ENCODE measurements around the gene ZNF385A. TPM values are rescaled to one million over a fixed set of nuclear protein-coding genes. Genes with fewer than 3 reads are reported as not detected.

The ZNF385A gene
- total RNA-seq = 25.5 and 37.4 TPM in 2 replicates

GRCh38 chr12:54384591-54385041 lies at the start of gene ZNF385A:
Gene ZNF385A, minus strand, starts transcription at chr12:54384733. Its CDS starts 219 bp downstream, at chr12:54384514.

GRCh38 chr12:54419088-54419887 lies 34.8 kb upstream of the ZNF385A start, which contains the start of gene ITGA5:
Gene ITGA5, minus strand, starts transcription at chr12:54419266. Its CDS starts 68 bp downstream, at chr12:54419198.

GRCh38 chr12:54364413-54364812 lies 20.1 kb downstream of the ZNF385A start, which contains the start of gene GPR84:
Gene GPR84, minus strand, starts transcription at chr12:54364486. Its CDS starts 635 bp downstream, at chr12:54363851.

GRCh38 chr12:54324617-54325441 lies 59.7 kb downstream of the ZNF385A start, which contains the start of gene COPZ1:
Gene COPZ1, plus strand, starts transcription at chr12:54325131. Its CDS starts 33 bp downstream, at chr12:54325164.

Other genes with a start within 250 kb of the ZNF385A start
- 69.3 and 72.3 TPM in 2 replicates for gene SMUG1, start 195.7 kb downstream of the ZNF385A start, total RNA-seq
- 25.7 and 28.0 TPM in 2 replicates for gene CBX5, start 104.6 kb downstream of the ZNF385A start, total RNA-seq
- gene HNRNPA1, start 104.0 kb downstream of the ZNF385A start, total RNA-seq = 545 and 687 TPM in 2 replicates
- not detected in 2 replicates for gene NFE2, start 83.7 kb downstream of the ZNF385A start, total RNA-seq
- 115 and 130 TPM in 2 replicates for gene COPZ1, start 59.6 kb downstream of the ZNF385A start, total RNA-seq
- gene GPR84, start 20.2 kb downstream of the ZNF385A start, total RNA-seq = 0.23 TPM in 1 of 2 replicates, not detected in the other
- gene ITGA5, start 34.5 kb upstream of the ZNF385A start, total RNA-seq = 186 and 267 TPM in 2 replicates
- gene GTSF1, start 88.9 kb upstream of the ZNF385A start, total RNA-seq = not detected in 2 replicates
- not detected in 2 replicates for gene NCKAP1L, start 113.0 kb upstream of the ZNF385A start, total RNA-seq
- not detected in 2 replicates for gene PDE1B, start 164.9 kb upstream of the ZNF385A start, total RNA-seq
- gene PPP1R1A, start 203.9 kb upstream of the ZNF385A start, total RNA-seq = not detected in 2 replicates